ENCODE measurements around the gene AGO4.
"Not testable (repeated sequence)": the region's sequence is repeated elsewhere in the genome, so short reads cannot be mapped to it uniquely, and the experiment has no call there.

AGO4 gene

GRCh38 chr1:35869245-35869950 lies 61.6 kb downstream of the AGO4 start:
- DNase-seq = not testable (repeated sequence)

GRCh38 chr1:35870651-35871309 lies 63.0 kb downstream of the AGO4 start:
- no peak for DNase-seq

- DNase-seq = no peak
Observed at GRCh38 chr1:35873243-35873750, 65.5 kb downstream of the AGO4 start.

- DNase-seq = not testable (repeated sequence)
Observed at GRCh38 chr1:35874115-35874514, 66.3 kb downstream of the AGO4 start.

GRCh38 chr1:35876988-35877387 lies 69.2 kb downstream of the AGO4 start:
- no peak for DNase-seq

- no peak for DNase-seq
Observed at GRCh38 chr1:35881850-35882273, 74.0 kb downstream of the AGO4 start.

GRCh38 chr1:35882586-35882944 lies 74.7 kb downstream of the AGO4 start:
- DNase-seq = no peak

- DNase-seq = peak; percentile 98
Observed at GRCh38 chr1:35882945-35883634, 75.3 kb downstream of the AGO4 start, which contains the start of gene AGO1. Gene AGO1, plus strand, starts transcription at chr1:35883209. Its CDS starts 213 bp downstream, at chr1:35883422.

- DNase-seq = peak; percentile 55
Observed at GRCh38 chr1:35883635-35884101, 75.9 kb downstream of the AGO4 start.

- DNase-seq = no peak
Observed at GRCh38 chr1:35884934-35885333, 77.1 kb downstream of the AGO4 start.

- DNase-seq = no peak
Observed at GRCh38 chr1:35885961-35886558, 78.2 kb downstream of the AGO4 start.

GRCh38 chr1:35886577-35887431 lies 79.0 kb downstream of the AGO4 start:
- DNase-seq = no peak

GRCh38 chr1:35887508-35887907 lies 79.7 kb downstream of the AGO4 start:
- no peak for DNase-seq

GRCh38 chr1:35888255-35888654 lies 80.4 kb downstream of the AGO4 start:
- DNase-seq = no peak

- not testable (repeated sequence) for DNase-seq
Observed at GRCh38 chr1:35888981-35889380, 81.2 kb downstream of the AGO4 start.

GRCh38 chr1:35893051-35893879 lies 85.4 kb downstream of the AGO4 start:
- no peak for DNase-seq

GRCh38 chr1:35894183-35894582 lies 86.4 kb downstream of the AGO4 start:
- DNase-seq = no peak

- DNase-seq = no peak
Observed at GRCh38 chr1:35894656-35895055, 86.8 kb downstream of the AGO4 start.

GRCh38 chr1:35899941-35900340 lies 92.1 kb downstream of the AGO4 start:
- DNase-seq = no peak

- no peak for DNase-seq
Observed at GRCh38 chr1:35901235-35901634, 93.4 kb downstream of the AGO4 start.

GRCh38 chr1:35902671-35903070 lies 94.9 kb downstream of the AGO4 start:
- no peak for DNase-seq

Data from 8988T (cell line).